ENCODE measurements around the gene NIT1.

GRCh38 chr1:161099090-161099802 lies 18.7 kb upstream of the NIT1 start:
- TF ChIP-seq CTCF (IDR thresholded peaks at IDR 0.05; ENCODE audit: low read depth, low read length) (no peak), EZH2phosphoT487 (IDR thresholded peaks at IDR 0.05; ENCODE audit: low read depth) (no peak)
